ENCODE measurements around the gene KIFBP.

DNA sequence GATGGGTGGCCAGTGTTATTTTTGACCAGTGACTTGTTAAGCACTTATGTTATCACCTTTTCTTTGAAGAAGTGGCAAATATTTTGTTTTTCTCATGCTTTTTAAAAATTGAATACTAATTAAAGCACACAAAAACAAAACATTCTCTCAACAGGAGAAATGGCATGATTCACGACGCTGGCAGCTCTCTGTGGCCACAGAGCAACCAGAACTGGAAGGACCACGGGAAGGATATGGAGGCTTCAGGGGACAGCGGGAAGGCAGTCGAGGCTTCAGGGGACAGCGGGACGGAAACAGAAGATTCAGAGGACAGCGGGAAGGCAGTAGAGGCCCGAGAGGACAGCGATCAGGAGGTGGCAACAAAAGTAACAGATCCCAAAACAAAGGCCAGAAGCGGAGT lies 6.2 kb upstream of the KIFBP start:
- TF ChIP-seq POLR2A (IDR thresholded peaks at IDR 0.05; ENCODE audit: low read depth, low read length) (no peak), SPI1 (IDR thresholded peaks at IDR 0.05; ENCODE audit: low read depth, low read length) (no peak), POLR2AphosphoS5 (IDR thresholded peaks at IDR 0.05; ENCODE audit: low read depth, low read length) (no peak), TAF1 (IDR thresholded peaks at IDR 0.05; ENCODE audit: low read depth, low read length) (no peak), POU2F2 (IDR thresholded peaks at IDR 0.05; ENCODE audit: low read depth, low read length) (no peak)
